Esophagus muscularis mucosa (tissue), 4 donors: Measurements from ENCODE around the gene SPNS3. TPM values are rescaled to one million over a fixed set of nuclear protein-coding genes. Genes with fewer than 3 reads are reported as not detected.

Source experiments
- DNase-seq: peaks from one replicate; pipeline ENCODE4 v3.0.0-alpha.2; 2017; ENCODE audit errors: extremely low spot score
- H3K27ac ChIP-seq, 4 donors: fragments of 200-600 bp; sonication (generic); replicated peaks in 1 of 4; 1 replicate in 3 of 4; 2 replicates in 1 of 4; pipeline ENCODE4 v1.5.1; 2016 to 2019; ENCODE audit warnings: mild to moderate bottlenecking in 1 of 4
- H3K27me3 ChIP-seq, 4 donors: fragments of 200-600 bp; sonication (generic); one replicate each; pipeline versions ENCODE4 v1.5.1 to v1.6.0; 2016 to 2019
- H3K36me3 ChIP-seq, 4 donors: fragments of 200-600 bp; sonication (generic); one replicate each; pipeline ENCODE4 v1.5.1; 2016 to 2019
- H3K4me1 ChIP-seq, 4 donors: fragments of 200-600 bp; sonication (generic); one replicate each; pipeline ENCODE4 v1.5.1; 2016 to 2019
- H3K4me3 ChIP-seq, 4 donors: fragments of 200-600 bp; sonication (generic); 1 replicate in 2 of 4; 2 replicates in 2 of 4; pipeline ENCODE4 v1.5.1; 2016 to 2019; ENCODE audit warnings: mild to moderate bottlenecking in 4 of 4, moderate library complexity in 1 of 4
- H3K9me3 ChIP-seq, 4 donors: fragments of 200-600 bp; sonication (generic); 1 replicate in 3 of 4; 2 replicates in 1 of 4; pipeline ENCODE4 v1.5.1; 2016 to 2019
- EP300 ChIP-seq: sonication (generic); formaldehyde crosslinking; IDR thresholded peaks from one replicate; pipeline ENCODE4 v1.6.1; 2017; ENCODE audit warnings: antibody characterized with exemption
- POLR2A ChIP-seq: fragments of 450-650 bp; IDR thresholded peaks from one replicate; pipeline ENCODE4 v1.6.1; 2017; ENCODE audit warnings: antibody characterized with exemption, moderate library complexity, mild to moderate bottlenecking, low read depth
- POLR2AphosphoS5 ChIP-seq, 2 donors: sonication (generic); formaldehyde crosslinking; IDR thresholded peaks; one replicate each; pipeline ENCODE4 v1.6.1; 2017; ENCODE audit warnings: antibody characterized with exemption in 2 of 2
- WGBS: methylation state at CpG from one replicate; pipeline ENCODE4 v1.1.5; 2018; 5-methylcytosine and 5-hydroxymethylcytosine counted together
- intact Hi-C: fragments of 100-400 bp; cut with DNase I; formaldehyde crosslinking; loops from one replicate; pipeline ENCODE4 v1.15.1; 2023
- total RNA-seq, 4 donors: library from RNA; depleted of rRNA; stranded (reverse); fragments of >200 nt; gene quantifications; one replicate each; pipeline versions ENCODE4 v1.1.0 to v1.2.1, GENCODE V29; 2016
- TF ChIP-seq, protein P1 (sequence below), 3 experiments: fragments of 200-600 bp in 2 of 3; fragments of 450-650 bp in 1 of 3; sonication (generic) in 2 of 3; IDR thresholded peaks; one replicate each; pipeline ENCODE4 v1.5.1; 2017 to 2019; ENCODE audit warnings: antibody characterized with exemption in 3 of 3, mild to moderate bottlenecking in 2 of 3, moderate library complexity in 1 of 3

Gene SPNS3
- total RNA-seq, 4 donors from 2014 or later: 0.17 TPM; not detected in 3

DNA sequence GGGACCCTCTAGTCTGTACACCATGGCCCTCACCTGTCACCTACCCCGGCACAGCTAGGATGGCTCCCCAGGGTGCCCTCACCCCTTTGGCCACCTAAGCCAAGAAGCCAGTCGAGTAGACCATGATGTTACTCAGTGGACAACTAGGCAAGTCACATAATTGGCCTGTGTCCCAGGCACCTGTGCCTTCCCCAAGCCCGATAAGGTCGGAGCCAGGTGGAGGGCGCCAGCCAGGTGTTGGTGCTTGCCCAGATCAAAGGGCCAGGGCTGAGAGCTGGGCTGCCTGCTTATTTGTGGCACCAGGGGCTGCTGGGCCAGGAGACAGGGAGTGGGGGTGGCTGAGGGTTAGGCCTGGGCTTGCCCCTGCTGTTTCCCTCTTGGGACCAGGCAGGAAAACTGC lies 81.8 kb downstream of the SPNS3 start:
- no peak for DNase-seq
- Histone ChIP-seq H3K27ac (peak overlapping the region in 1 of 4 donors; percentile 16), H3K4me3 (no peak overlapping the region), H3K9me3 (no peaks in the 10 kb centered on the region), H3K27me3 (no peaks in the 10 kb centered on the region), H3K36me3 (peaks cover 0 to 6% (median 0%) of the 10 kb centered on the region in 4 donors), H3K4me1 (peaks cover 19 to 44% (median 39%) of the 10 kb centered on the region in 4 donors)
- intact Hi-C loops: no loop called here
- no peak for TF ChIP-seq POLR2AphosphoS5 (IDR thresholded peaks at IDR 0.05)
- TF ChIP-seq EP300: no peak
- TF ChIP-seq POLR2A: no peak
- TF ChIP-seq, protein P1, sequence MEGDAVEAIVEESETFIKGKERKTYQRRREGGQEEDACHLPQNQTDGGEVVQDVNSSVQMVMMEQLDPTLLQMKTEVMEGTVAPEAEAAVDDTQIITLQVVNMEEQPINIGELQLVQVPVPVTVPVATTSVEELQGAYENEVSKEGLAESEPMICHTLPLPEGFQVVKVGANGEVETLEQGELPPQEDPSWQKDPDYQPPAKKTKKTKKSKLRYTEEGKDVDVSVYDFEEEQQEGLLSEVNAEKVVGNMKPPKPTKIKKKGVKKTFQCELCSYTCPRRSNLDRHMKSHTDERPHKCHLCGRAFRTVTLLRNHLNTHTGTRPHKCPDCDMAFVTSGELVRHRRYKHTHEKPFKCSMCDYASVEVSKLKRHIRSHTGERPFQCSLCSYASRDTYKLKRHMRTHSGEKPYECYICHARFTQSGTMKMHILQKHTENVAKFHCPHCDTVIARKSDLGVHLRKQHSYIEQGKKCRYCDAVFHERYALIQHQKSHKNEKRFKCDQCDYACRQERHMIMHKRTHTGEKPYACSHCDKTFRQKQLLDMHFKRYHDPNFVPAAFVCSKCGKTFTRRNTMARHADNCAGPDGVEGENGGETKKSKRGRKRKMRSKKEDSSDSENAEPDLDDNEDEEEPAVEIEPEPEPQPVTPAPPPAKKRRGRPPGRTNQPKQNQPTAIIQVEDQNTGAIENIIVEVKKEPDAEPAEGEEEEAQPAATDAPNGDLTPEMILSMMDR (IDR thresholded peaks at IDR 0.05): no peak
- 83% methylated on average over 1 of the region's 5 CpGs for WGBS

DNA sequence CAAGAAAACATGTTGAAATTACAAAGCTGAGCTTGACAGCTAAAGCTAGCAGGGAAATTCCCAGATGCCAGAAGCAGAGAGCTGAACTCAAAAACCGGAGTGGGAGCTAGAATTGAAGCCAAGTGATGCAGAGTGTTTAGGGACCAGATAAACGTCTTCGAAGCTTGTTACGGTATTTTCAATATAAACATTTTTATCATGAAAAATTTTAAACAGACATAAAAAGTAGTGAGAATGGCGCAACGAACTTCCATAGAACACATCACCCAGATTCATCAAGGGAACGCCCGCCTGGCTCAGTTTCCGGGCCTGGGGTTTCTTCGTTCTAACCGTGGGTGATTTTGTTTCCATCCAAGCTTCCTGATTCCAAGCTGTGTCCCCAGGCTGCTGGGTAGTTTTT lies 83.0 kb downstream of the SPNS3 start:
- Histone ChIP-seq H3K27ac (peak overlapping the region in 2 of 4 donors; percentile 44 to 45), H3K4me3 (no peak overlapping the region), H3K36me3 (peaks cover 0 to 6% (median 0%) of the 10 kb centered on the region in 4 donors), H3K9me3 (no peaks in the 10 kb centered on the region), H3K27me3 (no peaks in the 10 kb centered on the region), H3K4me1 (peaks cover 32 to 47% (median 42%) of the 10 kb centered on the region in 4 donors)
- 69% methylated on average over 11 of the region's 11 CpGs for WGBS
- no peak for DNase-seq
- intact Hi-C loops: no loop called here
- TF ChIP-seq POLR2A: no peak
- TF ChIP-seq, protein P1 (IDR thresholded peaks at IDR 0.05): no peak
- TF ChIP-seq EP300: no peak
- no peak for TF ChIP-seq POLR2AphosphoS5 (IDR thresholded peaks at IDR 0.05)

DNA sequence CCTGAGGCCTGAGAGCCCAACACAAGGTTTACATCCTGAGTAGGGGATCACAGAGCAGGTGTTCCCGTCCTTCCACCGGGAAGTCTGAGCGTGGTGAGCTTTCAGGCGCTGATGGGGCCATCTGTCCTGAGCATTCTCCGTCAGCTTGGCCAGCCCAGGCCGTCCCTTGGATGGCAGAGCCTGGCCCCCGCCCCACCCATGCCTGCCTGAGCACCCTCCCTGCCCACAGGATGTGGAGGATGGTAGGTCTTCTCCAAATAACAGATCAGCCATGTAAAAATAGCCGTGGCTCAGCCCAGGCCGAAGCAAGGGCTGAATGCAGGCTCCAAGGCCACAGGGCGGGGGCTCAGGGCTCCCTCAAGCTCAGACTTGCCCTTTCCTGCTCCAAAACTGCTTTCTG lies 85.2 kb downstream of the SPNS3 start:
- DNase-seq: no peak
- no peak overlapping the region for H3K4me3 ChIP-seq
- H3K4me1 ChIP-seq: peaks cover 37 to 46% (median 40%) of the 10 kb centered on the region in 4 donors
- intact Hi-C loops: no loop called here
- no peaks in the 10 kb centered on the region for H3K9me3 ChIP-seq
- WGBS: 82% methylated on average over 4 of the region's 10 CpGs
- TF ChIP-seq EP300: no peak
- TF ChIP-seq, protein P1 (IDR thresholded peaks at IDR 0.05): no peak
- TF ChIP-seq POLR2AphosphoS5 (IDR thresholded peaks at IDR 0.05): no peak
- no peak for TF ChIP-seq POLR2A
- H3K36me3 ChIP-seq: peaks cover 0 to 6% (median 0%) of the 10 kb centered on the region in 4 donors
- peak overlapping the region; percentile 47 to 80 (median 69) for H3K27ac ChIP-seq
- no peaks in the 10 kb centered on the region for H3K27me3 ChIP-seq

DNA sequence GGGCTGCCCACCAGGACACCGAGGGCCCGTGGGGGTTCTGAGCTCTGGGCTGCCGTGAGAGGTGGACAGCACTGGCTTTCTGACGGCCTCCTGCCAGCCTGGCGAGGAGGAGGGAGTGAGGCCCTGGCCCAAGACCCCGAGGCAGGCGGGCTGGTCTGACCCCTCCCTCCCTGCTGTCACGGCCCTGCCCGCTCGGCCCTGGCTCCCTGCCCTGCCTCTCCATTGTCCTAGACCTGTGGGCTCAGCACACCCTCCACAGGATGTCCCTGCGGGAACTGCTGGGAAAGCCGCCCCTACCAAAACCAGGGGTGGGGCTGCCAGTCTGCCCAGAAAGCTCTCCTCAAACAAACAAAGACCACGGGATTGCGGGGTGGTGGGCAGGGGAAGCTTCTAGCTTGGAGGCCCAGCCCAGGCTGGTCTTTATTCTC lies 85.6 kb downstream of the SPNS3 start:
- Histone ChIP-seq H3K4me1 (peaks cover 37 to 46% (median 39%) of the 10 kb centered on the region in 4 donors), H3K27me3 (no peaks in the 10 kb centered on the region), H3K4me3 (no peak overlapping the region), H3K36me3 (peaks cover 0 to 6% (median 0%) of the 10 kb centered on the region in 4 donors), H3K9me3 (no peaks in the 10 kb centered on the region), H3K27ac (peak overlapping the region; percentile 58 to 80 (median 74))
- DNase-seq: no peak
- TF ChIP-seq POLR2A: no peak
- TF ChIP-seq, protein P1 (IDR thresholded peaks at IDR 0.05): no peak
- peak; percentile 11 to 45 for TF ChIP-seq POLR2AphosphoS5 (IDR thresholded peaks at IDR 0.05)
- TF ChIP-seq EP300: no peak
- intact Hi-C loops: no loop called here
- 84% methylated on average over 8 of the region's 14 CpGs for WGBS
